Measurements from ENCODE around the gene FAM114A1. TPM values are rescaled to one million over a fixed set of nuclear protein-coding genes. Genes with fewer than 3 reads are reported as not detected.

Gene FAM114A1
- polyA plus RNA-seq, 2 of the 4 experiments (the other 2 are of a cell fraction), result 44.2 to 55.4 TPM

DNA sequence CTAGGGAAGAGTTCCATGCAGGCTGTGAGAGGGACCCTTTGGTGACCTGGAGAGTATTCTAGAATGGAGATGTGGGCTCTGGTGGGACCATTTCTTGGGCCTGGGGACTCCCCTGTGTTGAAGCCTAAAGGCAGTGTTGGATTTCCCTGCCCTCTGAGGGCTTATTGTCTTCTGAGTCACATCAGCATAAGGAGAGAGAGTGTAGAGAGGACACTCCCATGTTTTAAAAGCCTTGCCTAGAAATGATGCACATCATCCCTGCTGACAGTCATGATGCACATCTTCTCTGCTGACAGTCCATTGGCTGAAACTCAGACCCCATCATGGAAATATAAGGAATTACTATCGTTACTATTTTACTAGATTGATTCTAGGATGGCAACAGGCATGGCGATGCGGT is 51.9 kb downstream of the FAM114A1 start:
- H3K4me2 ChIP-seq, result no peak overlapping the region
- H3K27ac ChIP-seq, result no peak overlapping the region
- H3K4me1 ChIP-seq, result no peaks in the 10 kb centered on the region
- 96% methylated on average over 3 of the region's 3 CpGs for WGBS (ENCODE audit: missing lambda C conversion rate)
- TF ChIP-seq CHD2 (IDR thresholded peaks at IDR 0.05; ENCODE audit: low read length, partially characterized antibody) (no peak), HOXA7 (CRISPR knock-in tag; IDR thresholded peaks at IDR 0.05) (no peak)
- POLR2A ChIA-PET, result no interaction called here
- H3K4me3 ChIP-seq, result no peak overlapping the region
- FAIRE-seq (no peak), ATAC-seq (no peak), DNase-seq (ENCODE audit: low read depth in 1 of 2, low spot score in 1 of 2) (no peak)
- CTCF ChIA-PET, result no interaction called here
- H3K9me3 ChIP-seq, result no peaks in the 10 kb centered on the region

DNA sequence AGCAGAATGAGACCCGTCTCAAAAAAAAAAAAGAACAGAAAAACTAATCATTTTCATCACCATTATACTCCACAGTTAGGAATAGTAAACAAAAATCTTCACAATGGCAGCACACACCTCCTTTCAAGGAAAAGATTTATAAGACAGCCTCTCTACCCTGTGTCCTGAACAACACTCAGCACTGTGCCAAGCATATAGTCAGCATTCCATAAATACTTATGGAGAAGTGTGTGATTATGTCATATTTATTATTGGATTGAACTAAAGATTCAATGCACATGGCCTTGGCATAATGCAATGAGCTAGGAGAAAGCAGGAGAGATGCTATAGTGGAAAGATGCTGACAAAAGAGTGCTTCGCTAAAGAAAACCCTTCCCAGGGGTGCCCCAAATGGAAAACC is 52.6 kb downstream of the FAM114A1 start:
- ATAC-seq, result no peak
- ChIA-PET POLR2A (no interaction called here), CTCF (no interaction called here)
- WGBS (ENCODE audit: missing lambda C conversion rate), result 90% methylated on average over 2 of the region's 2 CpGs
- DNase-seq (ENCODE audit: low read depth in 1 of 2, low spot score in 1 of 2), result no peak
- FAIRE-seq, result no peak
- Histone ChIP-seq H3K4me2 (no peak overlapping the region), H3K4me3 (no peak overlapping the region), H3K4me1 (no peaks in the 10 kb centered on the region), H3K27ac (no peak overlapping the region), H3K9me3 (no peaks in the 10 kb centered on the region)
- TF ChIP-seq CBX8 (IDR thresholded peaks at IDR 0.05) (no peak), POLR2A (IDR thresholded peaks at IDR 0.05; ENCODE audit: low read length) (no peak), HOXB13 (CRISPR knock-in tag; IDR thresholded peaks at IDR 0.05; ENCODE audit: low read depth) (no peak), GATA3 (IDR thresholded peaks at IDR 0.05; ENCODE audit: borderline replicate concordance) (no peak), NFE2L2 (conservative IDR thresholded peaks at IDR 0.05; ENCODE audit: low read length) (no peak), EHMT2 (IDR thresholded peaks at IDR 0.05; ENCODE audit: low read depth) (no peak), MAFK (IDR thresholded peaks at IDR 0.05; ENCODE audit: partially characterized antibody) (no peak), ZFP36 (IDR thresholded peaks at IDR 0.05; ENCODE audit: borderline replicate concordance, partially characterized antibody) (no peak)
- TF ChIP-seq, protein P1, sequence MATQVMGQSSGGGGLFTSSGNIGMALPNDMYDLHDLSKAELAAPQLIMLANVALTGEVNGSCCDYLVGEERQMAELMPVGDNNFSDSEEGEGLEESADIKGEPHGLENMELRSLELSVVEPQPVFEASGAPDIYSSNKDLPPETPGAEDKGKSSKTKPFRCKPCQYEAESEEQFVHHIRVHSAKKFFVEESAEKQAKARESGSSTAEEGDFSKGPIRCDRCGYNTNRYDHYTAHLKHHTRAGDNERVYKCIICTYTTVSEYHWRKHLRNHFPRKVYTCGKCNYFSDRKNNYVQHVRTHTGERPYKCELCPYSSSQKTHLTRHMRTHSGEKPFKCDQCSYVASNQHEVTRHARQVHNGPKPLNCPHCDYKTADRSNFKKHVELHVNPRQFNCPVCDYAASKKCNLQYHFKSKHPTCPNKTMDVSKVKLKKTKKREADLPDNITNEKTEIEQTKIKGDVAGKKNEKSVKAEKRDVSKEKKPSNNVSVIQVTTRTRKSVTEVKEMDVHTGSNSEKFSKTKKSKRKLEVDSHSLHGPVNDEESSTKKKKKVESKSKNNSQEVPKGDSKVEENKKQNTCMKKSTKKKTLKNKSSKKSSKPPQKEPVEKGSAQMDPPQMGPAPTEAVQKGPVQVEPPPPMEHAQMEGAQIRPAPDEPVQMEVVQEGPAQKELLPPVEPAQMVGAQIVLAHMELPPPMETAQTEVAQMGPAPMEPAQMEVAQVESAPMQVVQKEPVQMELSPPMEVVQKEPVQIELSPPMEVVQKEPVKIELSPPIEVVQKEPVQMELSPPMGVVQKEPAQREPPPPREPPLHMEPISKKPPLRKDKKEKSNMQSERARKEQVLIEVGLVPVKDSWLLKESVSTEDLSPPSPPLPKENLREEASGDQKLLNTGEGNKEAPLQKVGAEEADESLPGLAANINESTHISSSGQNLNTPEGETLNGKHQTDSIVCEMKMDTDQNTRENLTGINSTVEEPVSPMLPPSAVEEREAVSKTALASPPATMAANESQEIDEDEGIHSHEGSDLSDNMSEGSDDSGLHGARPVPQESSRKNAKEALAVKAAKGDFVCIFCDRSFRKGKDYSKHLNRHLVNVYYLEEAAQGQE (IDR thresholded peaks at IDR 0.05), result no peak
- TF ChIP-seq, protein P2, sequence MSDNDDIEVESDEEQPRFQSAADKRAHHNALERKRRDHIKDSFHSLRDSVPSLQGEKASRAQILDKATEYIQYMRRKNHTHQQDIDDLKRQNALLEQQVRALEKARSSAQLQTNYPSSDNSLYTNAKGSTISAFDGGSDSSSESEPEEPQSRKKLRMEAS (IDR thresholded peaks at IDR 0.05), result no peak

DNA sequence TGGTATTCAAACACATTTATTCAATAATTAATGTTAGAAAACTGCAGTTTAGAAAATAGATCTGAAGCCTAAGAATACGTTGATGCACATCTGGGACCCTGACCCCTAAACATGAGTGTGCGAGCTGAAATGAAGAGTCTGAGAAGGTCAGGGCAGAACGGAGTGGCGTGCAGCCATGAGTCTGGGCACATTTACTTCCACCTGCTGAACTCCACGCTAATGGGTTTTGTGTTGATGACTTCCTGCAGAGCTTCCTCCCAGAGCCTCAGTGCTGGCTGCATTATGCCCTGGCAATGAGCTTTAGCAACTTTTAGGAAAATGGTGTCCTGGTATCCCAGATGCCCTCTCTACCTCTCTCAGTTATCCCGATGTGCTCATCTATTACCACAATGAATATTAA is 53.1 kb downstream of the FAM114A1 start:
- no peak overlapping the region for H3K27ac ChIP-seq
- ATAC-seq (no peak), DNase-seq (ENCODE audit: low read depth in 1 of 2, low spot score in 1 of 2) (no peak), FAIRE-seq (no peak)
- ChIA-PET CTCF (no interaction called here), POLR2A (no interaction called here)
- TF ChIP-seq MYC (IDR thresholded peaks at IDR 0.05; ENCODE audit: borderline replicate concordance, low read length) (no peak), RNF2 (IDR thresholded peaks at IDR 0.05; ENCODE audit: borderline replicate concordance, low read depth) (no peak)
- H3K4me2 ChIP-seq, result no peak overlapping the region
- H3K9me3 ChIP-seq, result no peaks in the 10 kb centered on the region
- no peaks in the 10 kb centered on the region for H3K4me1 ChIP-seq
- WGBS (ENCODE audit: missing lambda C conversion rate), result 94% methylated on average over 6 of the region's 6 CpGs
- no peak overlapping the region for H3K4me3 ChIP-seq

DNA sequence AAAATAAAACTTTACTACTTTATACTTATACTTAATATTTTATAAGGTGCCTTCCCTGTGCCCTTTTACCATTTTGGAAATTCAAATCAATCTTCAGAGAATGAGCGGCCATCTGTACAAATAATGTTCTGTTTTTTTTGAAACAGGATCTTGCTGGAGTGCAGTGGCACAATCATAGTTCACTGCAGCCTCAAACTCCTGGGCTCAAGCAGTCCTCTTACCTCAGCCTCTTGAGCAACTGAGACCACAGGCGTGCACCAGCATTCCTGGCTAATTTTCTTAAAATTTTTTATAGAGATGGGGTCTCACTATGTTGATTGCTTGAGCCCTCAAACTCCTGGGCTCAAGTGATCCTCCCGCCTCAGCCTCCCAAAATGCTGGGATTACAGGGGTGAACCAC is 53.5 kb downstream of the FAM114A1 start:
- no peak for TF ChIP-seq NPAS2 (CRISPR knock-in tag; IDR thresholded peaks at IDR 0.05; ENCODE audit: borderline replicate concordance)
- TF ChIP-seq HOXA7 (CRISPR knock-in tag; IDR thresholded peaks at IDR 0.05), result no peak
- TF ChIP-seq ZC3H11A (IDR thresholded peaks at IDR 0.05), result no peak
- TF ChIP-seq, protein P3, sequence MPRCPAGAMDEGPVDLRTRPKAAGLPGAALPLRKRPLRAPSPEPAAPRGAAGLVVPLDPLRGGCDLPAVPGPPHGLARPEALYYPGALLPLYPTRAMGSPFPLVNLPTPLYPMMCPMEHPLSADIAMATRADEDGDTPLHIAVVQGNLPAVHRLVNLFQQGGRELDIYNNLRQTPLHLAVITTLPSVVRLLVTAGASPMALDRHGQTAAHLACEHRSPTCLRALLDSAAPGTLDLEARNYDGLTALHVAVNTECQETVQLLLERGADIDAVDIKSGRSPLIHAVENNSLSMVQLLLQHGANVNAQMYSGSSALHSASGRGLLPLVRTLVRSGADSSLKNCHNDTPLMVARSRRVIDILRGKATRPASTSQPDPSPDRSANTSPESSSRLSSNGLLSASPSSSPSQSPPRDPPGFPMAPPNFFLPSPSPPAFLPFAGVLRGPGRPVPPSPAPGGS (IDR thresholded peaks at IDR 0.05), result no peak
- TF ChIP-seq JUNB (IDR thresholded peaks at IDR 0.05), result no peak
- no peak for TF ChIP-seq RNF2 (IDR thresholded peaks at IDR 0.05; ENCODE audit: borderline replicate concordance, low read depth)
- TF ChIP-seq CHD4 (IDR thresholded peaks at IDR 0.05; ENCODE audit: borderline replicate concordance), result no peak
- TF ChIP-seq POLR2A (IDR thresholded peaks at IDR 0.05; ENCODE audit: low read length), result no peak
- TF ChIP-seq ZFP36 (IDR thresholded peaks at IDR 0.05; ENCODE audit: borderline replicate concordance, partially characterized antibody), result no peak
- TF ChIP-seq CHD2 (IDR thresholded peaks at IDR 0.05; ENCODE audit: low read length, partially characterized antibody), result no peak
- no peak for TF ChIP-seq NR3C1 (IDR thresholded peaks at IDR 0.05)
- no peak for TF ChIP-seq MAZ (IDR thresholded peaks at IDR 0.05; ENCODE audit: borderline replicate concordance, low read depth, low read length)
- no peak for TF ChIP-seq MAFK (IDR thresholded peaks at IDR 0.05; ENCODE audit: partially characterized antibody)
- no peak for TF ChIP-seq POLR2AphosphoS2 (conservative IDR thresholded peaks at IDR 0.05; ENCODE audit: low read length)
- TF ChIP-seq GATA3 (IDR thresholded peaks at IDR 0.05; ENCODE audit: borderline replicate concordance), result no peak
- TF ChIP-seq HDAC2 (IDR thresholded peaks at IDR 0.05), result no peak
- H3K9me3 ChIP-seq, result no peaks in the 10 kb centered on the region
- FAIRE-seq (no peak), ATAC-seq (no peak), DNase-seq (ENCODE audit: low read depth in 1 of 2, low spot score in 1 of 2) (no peak)
- 82% methylated on average over 3 of the region's 3 CpGs for WGBS (ENCODE audit: missing lambda C conversion rate)
- ChIA-PET CTCF (no interaction called here), POLR2A (no interaction called here)
- H3K4me3 ChIP-seq, result no peak overlapping the region
- H3K27ac ChIP-seq, result no peak overlapping the region
- no peak overlapping the region for H3K4me2 ChIP-seq
- no peaks in the 10 kb centered on the region for H3K4me1 ChIP-seq
